ENCODE results near the gene NSG1. TPM values are rescaled to one million over a fixed set of nuclear protein-coding genes. Genes with fewer than 3 reads are reported as not detected.

NSG1 gene
- total RNA-seq, 1 experiment from 2014 or later, result 25.3 TPM

DNA sequence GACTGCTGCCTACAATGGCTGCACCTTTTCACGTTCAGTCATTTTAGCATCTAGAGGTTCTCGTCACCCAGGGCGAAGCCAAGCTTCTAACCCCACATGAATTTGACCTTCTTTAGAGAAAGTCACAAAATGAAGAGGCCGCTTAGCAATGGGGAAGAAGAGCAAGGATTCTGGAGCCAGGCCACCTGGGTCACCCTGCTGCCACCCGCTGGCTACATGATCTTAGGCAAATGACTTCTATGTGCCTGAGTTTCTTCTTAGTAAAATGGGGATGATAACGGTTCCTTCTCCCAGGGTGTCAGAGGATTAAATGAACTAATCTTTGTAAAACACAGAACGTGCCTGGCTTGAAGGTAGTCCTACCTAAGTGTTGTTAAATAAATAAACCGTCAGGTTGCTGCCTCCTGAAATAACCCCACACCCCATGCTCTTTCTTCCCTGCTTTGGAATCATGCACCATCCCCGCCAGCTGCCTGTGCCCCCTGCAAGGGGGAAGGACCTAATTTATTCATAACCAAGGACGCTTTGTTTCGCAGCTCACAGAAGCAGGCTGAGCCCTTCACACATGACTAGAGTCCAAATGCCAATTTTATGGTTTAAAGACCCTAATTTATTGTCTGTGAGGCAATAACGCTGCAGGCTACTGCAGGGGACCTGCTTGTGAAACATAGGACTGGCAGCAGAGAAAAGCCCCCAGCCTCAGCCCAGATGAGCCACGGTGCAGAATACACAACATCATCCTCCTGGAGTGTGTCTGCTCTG, 28.6 kb upstream of the NSG1 start:
- H3K27me3 ChIP-seq (ENCODE audit: control insufficient read depth, insufficient read depth, low read length), result no peaks in the 10 kb centered on the region; the same call in 1 of the 2 replicates
- no peaks in the 10 kb centered on the region for H3K36me3 ChIP-seq (replicated peaks; ENCODE audit: control insufficient read depth, insufficient read depth, low read length)
- no peak overlapping the region for H3K4me3 ChIP-seq (ENCODE audit: insufficient read depth, low read depth, low read length)
- peak; percentile 54 for DNase-seq

DNA sequence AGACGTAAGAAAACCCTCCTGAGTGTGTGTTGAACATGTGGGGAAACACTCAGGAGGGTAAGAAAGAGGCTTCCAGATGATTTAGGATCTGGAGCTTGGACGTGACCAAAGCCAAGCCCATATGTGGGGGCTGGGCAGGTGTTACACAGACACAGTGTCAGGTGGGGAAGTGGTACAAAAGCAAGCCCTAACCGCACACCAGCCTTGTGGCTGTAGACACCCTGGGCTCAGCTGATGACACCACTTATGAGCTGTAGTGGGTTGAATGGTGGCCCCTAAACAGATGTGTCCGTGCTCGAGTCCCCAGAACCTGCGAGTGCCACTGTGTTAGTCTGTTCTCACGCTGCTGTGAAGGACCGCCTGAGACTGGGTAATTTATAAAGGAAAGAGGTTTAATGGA, 25.0 kb upstream of the NSG1 start:
- H3K27me3 ChIP-seq (ENCODE audit: control insufficient read depth, insufficient read depth, low read length), result no peaks in the 10 kb centered on the region
- DNase-seq, result no peak
- no peaks in the 10 kb centered on the region for H3K36me3 ChIP-seq (replicated peaks; ENCODE audit: control insufficient read depth, insufficient read depth, low read length)
- no peak overlapping the region for H3K4me3 ChIP-seq (ENCODE audit: insufficient read depth, low read depth, low read length)

DNA sequence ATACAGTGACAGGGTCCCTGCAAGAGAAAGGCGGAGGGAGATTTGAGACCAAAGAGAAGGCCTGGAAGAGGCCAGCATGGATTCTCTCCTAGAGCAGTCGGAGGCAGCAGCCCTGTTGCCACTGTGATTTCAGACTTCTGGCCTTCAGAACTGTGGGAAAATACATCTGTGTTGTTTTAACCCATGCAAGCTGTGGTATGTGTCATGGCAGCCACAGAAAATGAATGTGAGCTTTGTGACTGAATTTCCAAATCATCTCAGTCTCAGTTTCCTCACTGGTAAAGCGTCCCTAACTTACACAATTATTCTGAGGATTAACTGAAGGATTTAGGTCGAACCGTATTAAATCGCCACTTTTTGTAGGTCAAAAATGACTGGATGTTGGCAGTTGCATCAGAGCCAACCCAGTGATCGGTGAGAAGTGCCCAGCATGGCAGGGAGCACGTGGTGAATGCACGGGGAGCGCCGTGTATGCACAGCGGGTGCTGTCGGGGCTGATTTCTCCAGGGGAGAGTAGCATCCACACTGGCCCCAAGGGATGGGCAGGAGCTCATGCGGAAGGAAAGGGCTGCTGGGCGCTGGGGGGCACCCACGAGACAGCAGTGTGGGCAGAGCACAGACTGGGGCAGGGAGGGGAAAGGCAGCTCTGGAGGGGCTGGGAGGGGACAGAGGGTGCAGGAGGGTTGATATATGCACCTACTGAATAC, 23.8 kb upstream of the NSG1 start:
- H3K4me3 ChIP-seq (ENCODE audit: insufficient read depth, low read depth, low read length), result no peak overlapping the region
- H3K27me3 ChIP-seq (ENCODE audit: control insufficient read depth, insufficient read depth, low read length), result no peaks in the 10 kb centered on the region
- no peaks in the 10 kb centered on the region for H3K36me3 ChIP-seq (replicated peaks; ENCODE audit: control insufficient read depth, insufficient read depth, low read length)
- DNase-seq, result peak; percentile 47

DNA sequence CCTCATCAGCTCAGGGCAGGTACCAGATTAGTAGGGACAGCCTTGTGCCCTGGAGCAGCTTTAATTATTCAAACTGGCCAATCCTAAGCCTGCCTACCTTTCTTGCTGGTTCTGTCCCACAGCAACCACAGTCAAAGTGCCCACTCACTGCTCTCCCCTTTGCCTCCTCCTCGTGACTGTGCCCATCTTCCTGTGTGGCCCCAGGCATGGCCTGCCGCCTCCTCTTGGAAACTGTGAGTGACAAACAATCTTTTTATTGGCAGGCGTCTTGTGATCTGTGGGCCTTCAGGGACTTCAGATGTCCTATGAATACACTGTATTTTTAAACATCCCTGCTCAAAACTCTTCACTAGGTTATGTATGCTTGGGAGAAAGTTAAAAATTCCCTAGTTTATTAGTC, 22.8 kb upstream of the NSG1 start:
- no peak overlapping the region for H3K4me3 ChIP-seq (ENCODE audit: insufficient read depth, low read depth, low read length)
- H3K36me3 ChIP-seq (replicated peaks; ENCODE audit: control insufficient read depth, insufficient read depth, low read length), result no peaks in the 10 kb centered on the region
- H3K27me3 ChIP-seq (ENCODE audit: control insufficient read depth, insufficient read depth, low read length), result no peaks in the 10 kb centered on the region
- DNase-seq, result no peak

DNA sequence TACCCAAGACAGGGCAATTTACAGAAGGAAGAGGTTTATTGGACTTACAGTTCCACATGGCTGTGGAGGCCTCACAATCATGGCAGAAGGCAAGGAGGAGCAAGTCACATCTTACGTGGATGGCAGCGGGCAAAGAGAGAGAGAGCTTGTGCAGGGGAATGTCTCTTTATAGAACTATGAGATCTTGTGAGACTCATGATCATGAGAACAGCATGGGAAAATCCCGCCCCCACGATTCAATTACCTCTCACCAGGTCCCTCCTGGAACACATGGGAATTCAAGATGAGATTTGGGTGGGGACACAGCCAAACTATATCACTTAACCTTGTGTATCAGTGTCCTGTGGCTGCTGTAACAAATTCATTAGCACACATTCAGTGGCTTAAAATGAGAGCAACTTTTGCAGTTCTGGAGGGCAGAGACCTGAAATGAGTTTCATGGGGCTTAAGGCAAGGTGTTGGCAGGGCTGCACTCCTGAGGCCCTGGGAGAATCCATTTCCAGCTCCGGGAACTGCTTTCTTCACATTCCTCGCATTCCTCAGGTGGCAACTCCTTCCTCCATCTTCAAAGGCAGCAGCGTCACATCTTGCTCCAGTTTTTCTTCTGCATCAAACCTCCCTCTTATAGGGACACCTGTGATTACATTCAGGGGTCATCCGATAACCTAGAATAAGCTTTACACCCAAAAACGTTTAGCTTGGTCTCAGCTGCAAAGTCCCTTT, 22.3 kb upstream of the NSG1 start:
- Histone ChIP-seq H3K4me3 (ENCODE audit: insufficient read depth, low read depth, low read length) (no peak overlapping the region), H3K36me3 (replicated peaks; ENCODE audit: control insufficient read depth, insufficient read depth, low read length) (no peaks in the 10 kb centered on the region), H3K27me3 (ENCODE audit: control insufficient read depth, insufficient read depth, low read length) (no peaks in the 10 kb centered on the region)
- peak; percentile 60 for DNase-seq

DNA sequence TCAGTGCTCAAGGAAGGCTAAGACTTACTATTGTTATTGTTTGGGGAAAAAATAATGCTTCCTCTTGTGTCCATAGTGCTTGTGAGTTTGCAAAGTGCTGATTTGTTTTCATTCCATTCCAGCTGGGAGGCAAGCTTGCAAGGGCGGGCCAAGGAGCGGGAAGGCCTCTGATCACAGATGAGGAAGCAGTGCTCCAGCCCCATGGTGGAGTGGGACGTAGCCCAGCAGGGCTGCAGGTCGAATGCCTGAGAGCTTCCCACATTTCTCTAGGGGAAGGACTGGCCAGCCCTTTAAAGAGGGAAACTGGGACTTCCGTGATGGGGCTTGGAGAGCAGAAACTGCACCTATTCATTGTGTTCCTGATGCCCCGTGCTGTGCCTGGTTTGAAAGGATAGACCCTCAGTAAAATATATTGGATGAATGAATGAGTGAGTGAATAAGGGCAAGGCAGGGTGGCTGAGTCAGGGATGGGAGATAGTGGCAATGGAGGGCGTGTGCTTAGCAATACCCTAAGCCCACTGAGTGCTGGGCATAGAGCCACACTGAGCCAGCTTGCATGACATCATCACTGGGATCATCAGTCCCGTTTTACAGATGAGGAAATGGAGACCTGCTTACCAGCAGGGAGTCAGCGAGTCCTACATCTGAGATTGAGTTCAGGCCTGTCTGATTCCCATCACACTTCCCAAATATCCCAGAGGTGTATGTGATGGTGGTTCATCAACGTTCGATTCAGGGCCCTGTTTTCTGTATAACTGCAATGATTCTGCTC, 17.9 kb upstream of the NSG1 start:
- no peak for DNase-seq
- no peaks in the 10 kb centered on the region for H3K36me3 ChIP-seq (replicated peaks; ENCODE audit: control insufficient read depth, insufficient read depth, low read length)
- no peak overlapping the region for H3K4me3 ChIP-seq (ENCODE audit: insufficient read depth, low read depth, low read length)
- H3K27me3 ChIP-seq (ENCODE audit: control insufficient read depth, insufficient read depth, low read length), result no peaks in the 10 kb centered on the region

DNA sequence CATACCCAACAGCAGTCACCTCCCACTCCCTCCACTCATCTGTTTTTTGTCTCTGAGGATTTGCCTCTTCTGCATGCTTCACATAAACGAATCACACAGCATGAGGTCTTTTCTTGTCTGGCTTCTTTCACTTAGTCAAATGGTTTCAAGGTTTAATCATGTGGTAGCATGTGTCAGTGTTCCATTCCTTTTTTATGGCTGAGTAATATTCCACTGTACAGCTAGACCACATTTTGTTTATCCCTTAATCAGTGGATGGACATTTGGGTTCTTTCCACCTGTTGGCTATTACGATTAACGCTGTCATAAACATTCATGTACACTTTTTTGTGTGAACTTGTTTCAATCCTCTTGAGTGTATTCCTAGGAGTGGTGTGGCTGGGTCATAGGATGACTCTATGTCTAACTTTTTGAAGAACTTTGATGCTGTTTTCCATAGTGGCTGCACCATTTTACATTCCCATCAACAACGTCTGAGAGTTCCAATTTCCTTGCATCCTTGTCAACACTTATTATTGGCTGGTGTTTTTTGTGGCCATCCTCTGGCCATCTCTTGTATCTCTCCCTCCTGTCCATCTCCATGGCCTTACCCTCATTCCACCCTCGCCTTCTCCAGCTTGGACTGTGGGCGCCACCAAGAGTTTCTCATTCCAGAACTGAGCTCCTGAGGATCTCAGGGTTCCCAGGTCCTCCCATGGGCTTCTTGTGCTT, 12.4 kb upstream of the NSG1 start:
- no peak for DNase-seq
- Histone ChIP-seq H3K27me3 (ENCODE audit: control insufficient read depth, insufficient read depth, low read length) (no peaks in the 10 kb centered on the region; the same call in 1 of the 2 replicates), H3K36me3 (replicated peaks; ENCODE audit: control insufficient read depth, insufficient read depth, low read length) (no peaks in the 10 kb centered on the region), H3K4me3 (ENCODE audit: insufficient read depth, low read depth, low read length) (no peak overlapping the region)

DNA sequence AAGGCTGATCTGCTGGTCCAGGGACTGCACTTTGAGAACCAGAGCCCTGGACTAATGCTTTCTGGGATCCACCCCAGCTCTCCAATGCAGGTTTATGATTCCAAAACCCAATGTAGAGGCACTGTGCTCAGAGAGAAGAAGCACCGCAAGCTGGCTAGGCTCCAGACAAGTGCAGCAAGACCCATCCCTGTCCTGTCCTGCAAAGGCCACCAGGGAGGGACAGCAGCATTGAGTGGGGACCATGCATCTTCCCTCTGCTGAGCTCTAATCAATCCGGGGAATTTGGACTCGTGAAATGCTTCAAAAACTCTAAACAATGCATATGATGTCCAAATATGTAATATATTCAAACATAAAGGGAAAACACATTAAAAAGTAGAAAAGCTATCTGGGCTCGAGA, 10.8 kb upstream of the NSG1 start:
- Histone ChIP-seq H3K36me3 (replicated peaks; ENCODE audit: control insufficient read depth, insufficient read depth, low read length) (no peaks in the 10 kb centered on the region), H3K4me3 (ENCODE audit: insufficient read depth, low read depth, low read length) (no peak overlapping the region), H3K27me3 (ENCODE audit: control insufficient read depth, insufficient read depth, low read length) (no peaks in the 10 kb centered on the region; the same call in 1 of the 2 replicates)
- DNase-seq, result no peak

DNA sequence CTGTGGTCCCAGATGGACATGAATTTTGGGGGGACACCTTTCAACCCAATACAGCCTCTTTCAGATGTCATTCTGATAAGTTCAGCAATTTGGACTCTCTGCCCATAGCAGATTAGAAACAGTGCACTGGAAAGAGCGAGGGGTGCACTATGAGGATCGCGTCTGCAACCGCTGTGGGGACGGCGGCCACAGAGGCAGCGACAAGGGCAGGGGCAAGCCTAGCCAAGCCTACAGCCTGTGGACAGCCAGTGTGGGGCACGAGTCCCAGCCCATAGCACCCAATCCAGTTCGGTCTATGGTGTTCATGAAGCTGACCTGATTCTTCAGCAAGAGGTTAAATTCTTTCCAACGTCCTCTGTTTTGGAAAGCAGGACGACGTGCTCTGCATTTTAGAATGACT, 9.7 kb upstream of the NSG1 start:
- H3K27me3 ChIP-seq (ENCODE audit: control insufficient read depth, insufficient read depth, low read length), result no peaks in the 10 kb centered on the region; the same call in 1 of the 2 replicates
- no peaks in the 10 kb centered on the region for H3K36me3 ChIP-seq (replicated peaks; ENCODE audit: control insufficient read depth, insufficient read depth, low read length)
- no peak overlapping the region for H3K4me3 ChIP-seq (ENCODE audit: insufficient read depth, low read depth, low read length)
- DNase-seq, result no peak

DNA sequence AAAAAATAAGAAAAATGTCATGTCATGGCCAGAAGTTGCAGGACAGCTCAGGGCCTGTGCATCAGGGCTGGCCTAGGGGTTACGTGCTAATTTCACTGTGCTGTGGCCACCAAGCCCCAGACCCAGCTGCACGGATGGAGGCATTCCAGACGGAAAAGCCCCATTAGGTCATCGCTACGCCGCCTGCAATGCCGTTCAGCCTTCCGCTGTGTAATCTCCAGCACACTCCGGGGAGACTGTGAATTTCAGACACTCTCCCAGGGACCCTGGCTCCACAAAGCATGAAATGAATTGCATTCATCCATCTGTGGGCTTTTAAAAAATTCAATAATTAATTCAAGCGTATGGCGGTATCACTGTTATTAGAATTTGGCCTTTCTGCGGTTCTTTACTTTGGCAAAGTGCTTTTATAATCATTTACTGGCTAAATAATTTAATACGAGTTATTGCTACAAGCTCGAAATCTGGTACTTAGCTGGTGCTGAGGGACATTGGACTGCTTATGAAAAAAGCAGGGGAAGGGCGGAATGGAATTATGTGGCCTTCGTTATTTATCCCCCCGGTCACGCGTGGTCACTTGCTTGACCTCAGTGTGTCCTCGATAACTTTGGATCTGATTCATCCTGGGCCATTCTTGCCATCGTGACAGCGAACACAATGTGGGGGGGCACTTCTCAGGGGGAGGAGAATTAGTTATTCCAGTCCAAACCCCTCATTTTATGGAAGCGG, 9.0 kb upstream of the NSG1 start:
- Histone ChIP-seq H3K4me3 (ENCODE audit: insufficient read depth, low read depth, low read length) (no peak overlapping the region), H3K36me3 (replicated peaks; ENCODE audit: control insufficient read depth, insufficient read depth, low read length) (no peaks in the 10 kb centered on the region), H3K27me3 (ENCODE audit: control insufficient read depth, insufficient read depth, low read length) (no peaks in the 10 kb centered on the region; the same call in 1 of the 2 replicates)
- DNase-seq, result no peak

DNA sequence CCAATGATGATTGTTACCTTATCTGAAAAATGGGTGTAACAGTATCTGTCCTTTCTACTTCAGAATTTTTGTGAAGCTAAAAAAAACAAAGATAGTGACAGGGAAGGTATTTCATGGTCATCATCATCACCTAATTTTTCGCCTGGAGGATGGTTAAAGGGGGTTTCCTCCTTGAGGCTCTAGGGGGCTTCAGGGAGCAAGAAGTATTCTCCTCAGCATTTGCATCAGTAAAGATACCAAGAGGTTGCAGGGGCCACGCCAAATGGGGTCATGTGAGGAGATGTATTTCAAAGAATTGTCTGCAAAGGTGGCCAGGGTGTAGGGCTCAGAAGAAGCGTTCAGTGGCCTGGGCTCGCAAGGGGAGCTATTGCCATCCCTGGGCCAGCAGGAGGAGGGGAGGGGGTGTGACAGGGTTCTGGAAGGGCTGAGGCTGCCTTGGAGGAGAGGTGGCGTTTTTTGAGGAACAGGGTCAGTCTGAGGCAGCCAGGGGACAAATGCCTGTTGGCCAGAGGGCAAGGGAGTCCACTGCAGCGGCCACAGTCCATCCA, 7.3 kb upstream of the NSG1 start:
- Histone ChIP-seq H3K36me3 (replicated peaks; ENCODE audit: control insufficient read depth, insufficient read depth, low read length) (no peaks in the 10 kb centered on the region), H3K4me3 (ENCODE audit: insufficient read depth, low read depth, low read length) (no peak overlapping the region), H3K27me3 (ENCODE audit: control insufficient read depth, insufficient read depth, low read length) (peaks cover 3% of the 10 kb centered on the region; the same call in 1 of the 2 replicates)
- DNase-seq, result peak; percentile 68

DNA sequence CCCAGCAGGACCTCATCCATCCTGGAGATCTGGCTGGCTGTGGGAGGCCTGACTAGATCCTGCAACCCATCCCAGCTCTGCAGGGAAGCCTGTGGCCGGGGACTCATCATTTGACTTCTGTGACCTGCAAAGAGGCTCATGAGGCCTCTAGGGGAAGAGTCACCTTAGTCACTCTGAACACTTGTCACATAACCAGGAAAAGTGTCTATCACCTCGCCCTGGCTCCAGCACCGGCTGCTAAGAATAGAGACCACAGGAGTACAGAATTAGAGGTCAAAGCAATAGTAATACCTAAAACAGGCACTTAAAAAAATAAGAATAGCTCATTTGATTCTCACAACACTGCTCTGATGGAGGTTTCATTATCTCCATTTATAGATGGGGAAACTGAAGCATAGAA, 3.8 kb upstream of the NSG1 start:
- no peak for DNase-seq
- H3K36me3 ChIP-seq (replicated peaks; ENCODE audit: control insufficient read depth, insufficient read depth, low read length), result no peaks in the 10 kb centered on the region
- H3K4me3 ChIP-seq (ENCODE audit: insufficient read depth, low read depth, low read length), result no peak overlapping the region
- peaks cover 35% of the 10 kb centered on the region for H3K27me3 ChIP-seq (ENCODE audit: control insufficient read depth, insufficient read depth, low read length)

DNA sequence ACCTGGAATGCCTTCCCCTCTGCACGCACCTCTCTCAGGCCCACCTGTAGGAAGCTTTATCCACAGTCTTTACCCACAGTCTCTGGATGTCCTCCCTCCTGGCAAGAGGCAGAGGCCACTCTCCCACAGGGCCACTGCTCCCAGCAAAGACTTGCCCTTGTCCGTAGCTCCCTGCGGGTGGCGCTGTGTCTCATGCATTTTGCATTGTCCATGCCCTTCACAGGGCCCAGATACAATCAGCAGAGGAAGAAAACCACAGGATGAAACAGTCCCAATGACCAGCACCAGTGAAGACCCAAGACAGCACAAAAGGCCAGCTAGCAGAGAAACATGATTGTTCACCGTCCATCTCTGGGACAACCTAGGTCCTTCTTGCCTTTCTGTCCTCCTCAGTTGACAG, 2.1 kb upstream of the NSG1 start:
- H3K4me3 ChIP-seq (ENCODE audit: insufficient read depth, low read depth, low read length), result no peak overlapping the region
- peaks cover 43% of the 10 kb centered on the region for H3K27me3 ChIP-seq (ENCODE audit: control insufficient read depth, insufficient read depth, low read length)

More for the DNA sequence above, 2.1 kb upstream of the NSG1 start:
- no peaks in the 10 kb centered on the region for H3K36me3 ChIP-seq (replicated peaks; ENCODE audit: control insufficient read depth, insufficient read depth, low read length)
- DNase-seq, result peak; percentile 88
